ENCODE results near the gene CLTC. TPM values are rescaled to one million over a fixed set of nuclear protein-coding genes. Genes with fewer than 3 reads are reported as not detected.

The CLTC gene
- total RNA-seq, 1 donor: 487 TPM

GRCh38 chr17:59725691-59726090, 106.0 kb downstream of the CLTC start:
- TF ChIP-seq, protein P1, sequence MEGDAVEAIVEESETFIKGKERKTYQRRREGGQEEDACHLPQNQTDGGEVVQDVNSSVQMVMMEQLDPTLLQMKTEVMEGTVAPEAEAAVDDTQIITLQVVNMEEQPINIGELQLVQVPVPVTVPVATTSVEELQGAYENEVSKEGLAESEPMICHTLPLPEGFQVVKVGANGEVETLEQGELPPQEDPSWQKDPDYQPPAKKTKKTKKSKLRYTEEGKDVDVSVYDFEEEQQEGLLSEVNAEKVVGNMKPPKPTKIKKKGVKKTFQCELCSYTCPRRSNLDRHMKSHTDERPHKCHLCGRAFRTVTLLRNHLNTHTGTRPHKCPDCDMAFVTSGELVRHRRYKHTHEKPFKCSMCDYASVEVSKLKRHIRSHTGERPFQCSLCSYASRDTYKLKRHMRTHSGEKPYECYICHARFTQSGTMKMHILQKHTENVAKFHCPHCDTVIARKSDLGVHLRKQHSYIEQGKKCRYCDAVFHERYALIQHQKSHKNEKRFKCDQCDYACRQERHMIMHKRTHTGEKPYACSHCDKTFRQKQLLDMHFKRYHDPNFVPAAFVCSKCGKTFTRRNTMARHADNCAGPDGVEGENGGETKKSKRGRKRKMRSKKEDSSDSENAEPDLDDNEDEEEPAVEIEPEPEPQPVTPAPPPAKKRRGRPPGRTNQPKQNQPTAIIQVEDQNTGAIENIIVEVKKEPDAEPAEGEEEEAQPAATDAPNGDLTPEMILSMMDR (IDR thresholded peaks at IDR 0.05; ENCODE audit: insufficient read depth, low read length): no peak
- DNase-seq (ENCODE audit: low read depth): peak; percentile 86
- no peak overlapping the region for H3K4me3 ChIP-seq (ENCODE audit: low read depth, low read length)

- H3K4me3 ChIP-seq (ENCODE audit: low read depth, low read length): no peak overlapping the region
- no peak for DNase-seq (ENCODE audit: low read depth)
- TF ChIP-seq, protein P1 (IDR thresholded peaks at IDR 0.05; ENCODE audit: insufficient read depth, low read length): no peak
Observed at GRCh38 chr17:59727817-59728533, 108.3 kb downstream of the CLTC start.

DNA sequence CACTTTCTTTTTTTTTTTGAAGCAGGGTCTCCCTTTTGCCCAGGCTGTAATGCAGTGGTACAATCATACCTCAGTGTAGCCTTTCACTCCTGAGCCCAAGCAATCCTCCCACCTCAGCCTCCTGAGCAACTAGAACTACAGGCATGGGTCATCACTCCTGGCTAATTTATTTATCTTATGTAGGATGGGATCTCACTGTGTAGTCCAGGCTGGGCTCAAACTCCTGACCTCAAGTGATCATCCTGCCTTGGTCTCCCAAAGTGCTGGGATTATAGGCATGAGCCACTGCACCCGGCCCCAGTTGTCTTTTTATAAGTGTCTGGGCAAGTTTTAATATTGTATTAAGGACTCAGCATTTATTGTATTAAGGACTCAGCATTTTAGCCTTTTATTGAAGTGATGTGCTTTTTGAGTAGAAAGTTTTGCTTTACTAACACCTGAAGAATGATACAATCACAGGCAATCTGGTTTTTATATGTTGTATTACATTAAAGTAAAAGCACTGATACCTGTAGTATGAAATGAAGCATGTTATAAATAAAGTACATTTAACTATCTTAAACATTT, 110.7 kb downstream of the CLTC start:
- TF ChIP-seq, protein P1 (IDR thresholded peaks at IDR 0.05; ENCODE audit: insufficient read depth, low read length): no peak
- H3K4me3 ChIP-seq (ENCODE audit: low read depth, low read length): no peak overlapping the region
- no peak for DNase-seq (ENCODE audit: low read depth)

- DNase-seq (ENCODE audit: low read depth): no peak
- no peak overlapping the region for H3K4me3 ChIP-seq (ENCODE audit: low read depth, low read length)
- TF ChIP-seq, protein P1 (IDR thresholded peaks at IDR 0.05; ENCODE audit: insufficient read depth, low read length): no peak
Observed at GRCh38 chr17:59733697-59734096, 114.0 kb downstream of the CLTC start.

GRCh38 chr17:59734226-59734625, 114.5 kb downstream of the CLTC start:
- TF ChIP-seq, protein P1 (IDR thresholded peaks at IDR 0.05; ENCODE audit: insufficient read depth, low read length): no peak
- DNase-seq (ENCODE audit: low read depth): no peak

DNA sequence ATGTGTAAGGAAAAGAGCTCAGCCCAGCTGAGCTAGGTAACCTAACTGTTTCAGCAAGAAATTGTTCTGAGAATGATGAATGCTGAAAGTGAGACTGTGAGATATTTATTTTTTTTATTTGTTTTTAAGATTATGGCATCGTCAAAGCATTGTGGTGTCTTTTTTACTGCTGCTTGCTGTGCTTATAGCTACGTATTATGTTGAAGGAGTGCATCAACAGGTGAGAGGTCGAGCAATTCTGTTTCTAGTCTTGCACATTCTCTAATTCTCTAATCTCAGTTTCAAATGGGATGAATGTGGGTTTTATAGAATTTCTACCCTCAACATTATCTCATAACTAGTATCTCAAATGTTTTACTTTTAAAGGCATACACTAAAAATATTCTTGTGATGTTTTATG, 117.6 kb downstream of the CLTC start:
- DNase-seq (ENCODE audit: low read depth): no peak
- TF ChIP-seq, protein P1 (IDR thresholded peaks at IDR 0.05; ENCODE audit: insufficient read depth, low read length): no peak
- no peak overlapping the region for H3K4me3 ChIP-seq (ENCODE audit: low read depth, low read length)

More at GRCh38 chr17:59734226-59734625, 114.5 kb downstream of the CLTC start:
- no peak overlapping the region for H3K4me3 ChIP-seq (ENCODE audit: low read depth, low read length)
